ENCODE results near the gene TEK.
"Not testable (repeated sequence)": the region's sequence is repeated elsewhere in the genome, so short reads cannot be mapped to it uniquely, and the experiment has no call there.

Gene TEK

DNA sequence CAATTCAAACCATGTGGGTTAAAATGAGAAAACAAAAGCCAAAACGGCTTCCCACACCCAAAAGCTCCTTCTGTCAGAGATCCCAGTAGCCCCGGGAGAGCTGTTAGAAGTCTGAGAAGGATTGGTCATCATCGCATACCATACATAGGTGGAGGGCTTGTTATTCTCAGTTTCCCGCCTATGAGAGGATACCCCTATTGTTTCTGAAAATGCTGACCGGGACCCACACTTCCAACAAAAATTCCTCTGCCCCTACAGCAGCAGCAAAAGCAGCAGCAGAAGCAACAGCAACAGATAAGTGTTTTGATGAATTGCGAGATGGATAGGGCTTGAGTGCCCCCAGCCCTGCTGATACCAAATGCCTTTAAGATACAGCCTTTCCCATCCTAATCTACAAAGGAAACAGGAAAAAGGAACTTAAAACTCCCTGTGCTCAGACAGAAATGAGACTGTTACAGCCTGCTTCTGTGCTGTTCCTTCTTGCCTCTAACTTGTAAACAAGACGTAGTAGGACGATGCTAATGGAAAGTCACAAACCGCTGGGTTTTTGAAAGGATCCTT is at the start of gene TEK:
Gene TEK (plus strand): TSS at position 245 of the 561 bp plus-strand sequence. CDS start 366 bp downstream, outside the sequence.
- no peak for DNase-seq

GRCh38 chr9:27059412-27059811 is 49.6 kb upstream of the TEK start:
- DNase-seq = no peak

GRCh38 chr9:27059907-27060306 is 49.1 kb upstream of the TEK start:
- DNase-seq = no peak

DNA sequence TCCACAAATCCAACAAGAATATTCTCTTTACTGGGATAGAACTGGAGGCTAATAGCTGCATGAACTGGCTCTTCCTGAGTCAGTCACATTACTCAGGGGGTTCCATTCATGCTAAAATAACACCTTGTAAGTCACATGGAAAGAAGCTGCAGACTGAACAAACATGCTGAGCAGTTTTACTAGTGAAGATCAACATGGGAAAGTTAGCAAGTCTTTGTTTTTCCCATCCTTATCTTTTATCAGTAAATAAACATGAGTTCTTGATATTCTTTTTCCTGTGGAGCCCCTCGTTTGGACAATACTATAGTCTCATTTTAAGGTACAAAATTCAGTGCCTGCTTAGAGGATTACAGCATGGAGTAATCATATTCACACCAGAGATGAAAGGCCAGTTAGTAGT is 43.7 kb upstream of the TEK start:
- no peak for DNase-seq

DNA sequence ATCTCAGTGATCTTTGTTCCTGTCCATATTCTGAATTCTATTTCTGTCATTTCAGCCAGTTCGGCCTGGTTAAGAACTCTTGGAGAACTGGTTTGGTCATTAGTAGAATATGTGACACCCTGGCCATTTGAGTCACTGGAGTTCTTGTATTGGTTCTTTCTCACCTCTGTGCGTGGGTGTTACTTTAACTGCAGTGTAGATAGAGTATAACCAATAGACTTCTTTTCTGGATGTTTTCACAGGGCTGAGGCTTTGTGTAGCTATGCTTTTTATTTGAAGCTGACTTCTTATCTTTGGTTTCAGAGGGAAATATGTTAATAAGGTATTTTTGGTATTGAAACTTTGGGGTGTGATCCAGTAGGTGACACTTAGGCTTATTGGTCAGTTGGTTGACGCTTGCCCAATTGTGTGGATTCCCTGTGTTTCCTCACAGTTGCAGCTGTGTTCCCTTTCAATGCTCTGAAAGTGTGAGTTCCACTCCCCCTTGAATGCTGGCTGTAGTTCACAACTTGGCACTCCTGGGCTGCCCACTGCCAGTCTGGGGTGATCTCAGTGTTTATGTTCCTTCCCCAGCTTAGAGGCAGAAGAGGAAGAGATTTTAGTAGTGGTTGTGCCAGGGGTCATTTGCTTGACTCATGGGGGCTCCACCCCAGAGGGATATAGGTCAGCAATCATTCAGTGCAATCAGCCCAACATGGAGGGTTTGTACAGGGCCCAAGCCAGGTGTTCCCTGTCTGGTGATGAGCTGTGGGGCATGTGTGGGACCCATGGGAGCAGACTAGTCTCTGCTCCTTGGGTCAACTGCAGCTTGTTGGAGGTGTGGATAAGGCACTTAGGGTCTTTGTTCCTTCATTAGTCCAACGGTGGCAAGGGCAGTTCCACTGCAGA is 34.9 kb upstream of the TEK start:
- no peak for DNase-seq

DNA sequence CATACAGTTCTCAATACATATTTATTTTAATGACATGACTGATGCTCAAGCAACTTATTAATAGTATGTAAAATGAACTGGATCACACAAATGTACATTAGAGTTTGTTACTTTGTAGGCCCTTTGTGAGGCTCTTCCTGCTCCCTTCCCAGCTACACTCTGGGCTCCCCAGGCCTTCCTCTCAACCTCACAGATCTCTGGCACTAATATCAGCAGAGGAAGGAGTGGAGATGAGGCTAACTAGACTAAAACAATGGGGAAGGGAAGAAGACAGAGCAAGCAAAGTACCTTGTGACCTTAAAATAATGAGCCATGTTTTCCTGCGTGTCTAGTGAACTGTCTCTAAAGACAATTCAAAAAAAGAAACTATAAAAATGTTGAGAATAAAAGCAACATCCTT is 30.3 kb upstream of the TEK start:
- DNase-seq = no peak

DNA sequence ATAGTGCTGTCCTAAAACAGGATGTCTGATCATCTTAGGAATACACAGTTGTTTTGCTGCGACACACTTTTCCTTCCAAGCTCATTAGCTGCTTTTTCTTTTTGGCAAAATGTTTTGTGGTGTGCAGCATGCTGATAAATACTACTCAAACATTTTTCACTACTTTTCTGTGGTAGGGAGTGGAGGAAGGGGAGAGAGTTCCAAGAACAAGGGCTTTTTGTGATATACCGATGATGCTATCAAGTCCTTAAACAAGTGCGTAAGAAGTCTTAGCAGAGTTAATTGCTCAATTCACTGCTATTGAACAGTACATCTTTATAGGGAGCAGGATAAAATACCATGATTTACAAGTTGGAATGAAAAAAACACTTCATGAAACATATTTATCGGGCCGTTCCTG is 23.6 kb upstream of the TEK start:
- DNase-seq = no peak

GRCh38 chr9:27086818-27087680 is 22.0 kb upstream of the TEK start:
- no peak for DNase-seq

DNA sequence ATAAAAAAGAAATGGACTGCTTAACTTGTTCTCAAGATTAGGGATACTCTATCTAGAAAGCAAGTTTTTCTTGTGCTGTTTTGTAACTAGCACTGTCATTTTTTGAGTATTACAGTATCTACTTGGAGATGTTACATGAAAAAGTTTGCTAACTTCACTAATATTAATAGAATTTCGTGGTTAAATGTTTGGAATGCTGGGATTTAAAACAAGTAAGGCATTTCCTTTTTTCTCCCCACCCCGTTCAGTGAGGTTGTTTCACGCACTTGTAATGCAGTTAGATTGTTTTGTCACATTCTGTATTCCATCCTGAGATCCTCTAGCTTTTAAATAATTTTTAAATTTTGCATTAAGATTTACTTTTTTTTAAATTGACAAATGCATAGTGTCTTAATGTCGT is 20.0 kb upstream of the TEK start:
- DNase-seq = no peak

- no peak for DNase-seq
Measured at GRCh38 chr9:27089706-27090105, 19.3 kb upstream of the TEK start.

GRCh38 chr9:27090231-27090630 is 18.8 kb upstream of the TEK start:
- DNase-seq = no peak

DNA sequence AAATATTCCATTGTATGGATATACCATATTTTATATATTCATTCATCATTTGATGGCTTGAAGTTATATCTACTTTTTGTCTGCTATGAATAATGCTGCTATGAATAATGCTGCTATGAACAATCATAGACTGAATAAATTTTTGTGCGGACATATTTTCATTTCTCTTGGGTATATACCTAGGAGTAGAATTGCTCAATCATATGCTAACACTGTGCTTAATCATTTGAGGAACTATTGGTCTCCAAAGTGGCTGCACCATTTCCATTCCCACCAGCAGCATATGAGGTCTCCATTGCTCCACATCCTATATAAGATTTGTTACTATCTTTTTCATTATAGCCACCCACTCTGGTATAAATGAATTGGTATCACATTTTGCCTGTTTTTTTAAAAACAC is 18.3 kb upstream of the TEK start:
- DNase-seq = no peak

GRCh38 chr9:27092496-27092895 is 16.5 kb upstream of the TEK start:
- not testable (repeated sequence) for DNase-seq

- DNase-seq = not testable (repeated sequence)
Measured at GRCh38 chr9:27093384-27094067, 15.5 kb upstream of the TEK start.

DNA sequence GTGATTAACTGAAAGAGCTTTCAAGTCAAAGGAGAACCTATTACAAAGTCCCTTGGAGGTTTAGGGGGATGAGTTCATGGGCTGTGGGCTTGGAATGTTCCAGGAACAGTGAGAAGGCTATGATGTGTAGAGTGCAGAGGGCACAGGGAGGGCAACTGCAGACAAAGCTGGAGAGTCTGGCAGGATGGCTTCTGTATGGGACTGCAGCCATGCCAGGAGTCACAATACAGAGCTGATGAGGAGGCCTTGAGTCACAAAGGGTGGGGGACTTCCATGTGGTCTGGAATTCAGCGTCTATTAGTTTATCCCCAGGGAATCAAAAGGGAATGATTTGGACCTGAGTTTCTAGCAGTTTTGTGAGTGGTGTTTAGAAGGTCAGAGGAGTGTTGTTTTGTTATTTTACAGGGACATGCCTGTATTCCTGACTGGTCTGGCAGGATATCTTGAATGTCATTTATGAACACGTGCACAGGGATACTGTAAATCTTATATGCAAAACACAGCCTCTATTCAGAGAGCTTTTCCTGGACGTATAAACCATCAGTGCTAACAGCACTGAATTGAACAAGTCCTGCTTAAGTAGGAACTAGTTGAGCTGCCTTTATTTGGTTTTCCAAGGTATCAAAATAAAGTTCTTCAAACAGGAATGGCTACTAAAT is 14.3 kb upstream of the TEK start:
- DNase-seq = no peak

GRCh38 chr9:27107241-27107640 is 1.8 kb upstream of the TEK start:
- no peak for DNase-seq

GRCh38 chr9:27109621-27110020 is 596 bp downstream of the TEK start:
- DNase-seq = no peak

DNA sequence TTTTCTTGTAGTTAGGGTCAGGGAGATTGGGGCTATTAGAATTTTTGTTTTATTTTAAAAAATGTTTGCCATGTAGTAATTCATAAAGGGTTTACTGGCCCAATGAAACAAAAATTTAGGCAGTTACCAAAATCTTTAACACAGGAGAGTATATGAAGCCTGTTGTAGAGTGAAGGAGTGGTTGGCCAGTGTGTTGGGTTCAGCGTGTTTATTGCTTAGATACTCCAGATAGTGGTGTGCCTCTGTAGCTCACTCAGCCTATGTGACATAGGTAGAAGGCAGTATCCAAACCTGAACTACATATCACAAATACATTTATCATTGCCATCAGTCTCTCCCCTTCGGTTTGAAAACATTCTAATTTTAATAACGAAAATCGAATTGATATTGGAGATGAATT is 1.2 kb downstream of the TEK start:
- no peak for DNase-seq

DNA sequence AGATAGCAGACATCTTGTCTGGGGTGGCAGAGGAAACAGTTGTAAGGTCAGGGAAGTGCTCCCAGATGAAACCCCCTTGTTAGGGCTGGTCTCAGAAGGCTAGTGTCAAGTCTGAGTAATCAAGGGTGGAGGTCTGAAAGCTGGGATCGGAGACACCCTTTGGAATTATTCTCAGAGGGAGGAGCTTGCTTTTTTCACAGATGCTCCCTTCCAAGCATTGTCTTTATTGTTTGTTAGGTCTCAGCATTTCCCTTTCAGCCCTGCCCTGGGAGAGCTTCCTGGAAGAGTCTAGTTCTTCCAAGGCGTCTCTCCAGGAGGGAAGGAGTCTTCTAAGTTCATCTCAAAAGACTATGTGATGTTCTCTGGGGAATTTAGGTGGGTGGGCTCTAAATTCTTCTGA is 3.2 kb downstream of the TEK start:
- no peak for DNase-seq

- no peak for DNase-seq
Measured at GRCh38 chr9:27117489-27118135, 8.6 kb downstream of the TEK start.

GRCh38 chr9:27118916-27119315 is 9.9 kb downstream of the TEK start:
- no peak for DNase-seq

DNA sequence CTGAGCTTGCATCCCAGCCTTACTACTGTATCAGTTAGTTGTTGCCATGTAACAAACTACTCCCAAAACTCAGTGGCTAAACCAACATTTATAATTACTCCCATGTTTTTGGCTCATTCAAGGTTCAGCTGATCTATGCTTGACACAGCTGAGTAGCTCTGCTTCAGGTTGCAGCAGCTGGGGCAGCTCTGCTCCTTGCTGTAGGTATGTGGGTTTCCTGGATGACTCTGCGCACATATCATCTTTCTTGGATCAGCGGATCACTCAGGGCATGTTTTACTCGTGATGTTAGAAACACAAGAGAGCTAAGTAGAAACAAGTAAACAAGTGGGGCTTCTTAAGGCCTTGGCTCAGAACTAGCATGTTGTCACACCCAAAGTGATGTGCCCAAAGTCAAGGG is 15.1 kb downstream of the TEK start:
- DNase-seq = no peak

All from CD4-positive, alpha-beta T cell treated with Interleukin-17A for 4 hours (primary cell).